ENCODE results near the gene UBXN6. TPM values are rescaled to one million over a fixed set of nuclear protein-coding genes. Genes with fewer than 3 reads are reported as not detected.

UBXN6 gene
- total RNA-seq, 1 donor from 2014 or later: 89.8 TPM

- H3K27me3 ChIP-seq (ENCODE audit: control insufficient read depth in 3 of 3, insufficient read depth in 3 of 3, low read length in 3 of 3): no peaks in the 10 kb centered on the region
- H3K4me3 ChIP-seq (ENCODE audit: low read length in 3 of 3): no peak overlapping the region
- H3K4me1 ChIP-seq (ENCODE audit: control insufficient read depth in 3 of 3, insufficient read depth in 3 of 3, low read length in 3 of 3): peaks cover 8 to 19% (median 15%) of the 10 kb centered on the region in 3 donors
- H3K27ac ChIP-seq (ENCODE audit: low read depth, low read length): no peak overlapping the region
- no peaks in the 10 kb centered on the region for H3K9me3 ChIP-seq (ENCODE audit: control insufficient read depth in 3 of 3, low read length in 3 of 3)
- H3K9ac ChIP-seq (ENCODE audit: low read depth in 1 of 3, low read length in 3 of 3): no peak overlapping the region
- peaks cover 19 to 28% (median 21%) of the 10 kb centered on the region in 3 donors for H3K36me3 ChIP-seq (ENCODE audit: control insufficient read depth in 3 of 3, insufficient read depth in 3 of 3, low read length in 3 of 3)
Measured at GRCh38 chr19:4477034-4477801, 19.6 kb upstream of the UBXN6 start.

- Histone ChIP-seq H3K9ac (ENCODE audit: low read depth in 1 of 3, low read length in 3 of 3) (peak overlapping the region in 2 of 3 donors; percentile 23 to 45), H3K36me3 (ENCODE audit: control insufficient read depth in 3 of 3, insufficient read depth in 3 of 3, low read length in 3 of 3) (peaks cover 18 to 25% (median 19%) of the 10 kb centered on the region in 3 donors), H3K9me3 (ENCODE audit: control insufficient read depth in 3 of 3, low read length in 3 of 3) (no peaks in the 10 kb centered on the region), H3K27me3 (ENCODE audit: control insufficient read depth in 3 of 3, insufficient read depth in 3 of 3, low read length in 3 of 3) (no peaks in the 10 kb centered on the region), H3K27ac (ENCODE audit: low read depth, low read length) (no peak overlapping the region), H3K4me3 (ENCODE audit: low read length in 3 of 3) (peak overlapping the region in 1 of 3 donors; percentile 48), H3K4me1 (ENCODE audit: control insufficient read depth in 3 of 3, insufficient read depth in 3 of 3, low read length in 3 of 3) (peaks cover 8 to 25% (median 19%) of the 10 kb centered on the region in 3 donors)
Measured at GRCh38 chr19:4474514-4475022, 17.0 kb upstream of the UBXN6 start.

- peak overlapping the region in 1 of 3 donors; percentile 48 for H3K4me3 ChIP-seq (ENCODE audit: low read length in 3 of 3)
- peaks cover 18 to 24% (median 19%) of the 10 kb centered on the region in 3 donors for H3K36me3 ChIP-seq (ENCODE audit: control insufficient read depth in 3 of 3, insufficient read depth in 3 of 3, low read length in 3 of 3)
- peaks cover 8 to 25% (median 19%) of the 10 kb centered on the region in 3 donors for H3K4me1 ChIP-seq (ENCODE audit: control insufficient read depth in 3 of 3, insufficient read depth in 3 of 3, low read length in 3 of 3)
- H3K9me3 ChIP-seq (ENCODE audit: control insufficient read depth in 3 of 3, low read length in 3 of 3): no peaks in the 10 kb centered on the region
- H3K27ac ChIP-seq (ENCODE audit: low read depth, low read length): peak overlapping the region; percentile 19
- H3K9ac ChIP-seq (ENCODE audit: low read depth in 1 of 3, low read length in 3 of 3): peak overlapping the region; percentile 10 to 45 (median 23)
- H3K27me3 ChIP-seq (ENCODE audit: control insufficient read depth in 3 of 3, insufficient read depth in 3 of 3, low read length in 3 of 3): no peaks in the 10 kb centered on the region
Measured at GRCh38 chr19:4473763-4474513, 16.3 kb upstream of the UBXN6 start.

- no peaks in the 10 kb centered on the region for H3K27me3 ChIP-seq (ENCODE audit: control insufficient read depth in 3 of 3, insufficient read depth in 3 of 3, low read length in 3 of 3)
- H3K27ac ChIP-seq (ENCODE audit: low read depth, low read length): peak overlapping the region; percentile 40
- peak overlapping the region; percentile 70 to 75 (median 74) for H3K4me3 ChIP-seq (ENCODE audit: low read length in 3 of 3)
- peaks cover 8 to 25% (median 19%) of the 10 kb centered on the region in 3 donors for H3K4me1 ChIP-seq (ENCODE audit: control insufficient read depth in 3 of 3, insufficient read depth in 3 of 3, low read length in 3 of 3)
- H3K9me3 ChIP-seq (ENCODE audit: control insufficient read depth in 3 of 3, low read length in 3 of 3): no peaks in the 10 kb centered on the region
- H3K36me3 ChIP-seq (ENCODE audit: control insufficient read depth in 3 of 3, insufficient read depth in 3 of 3, low read length in 3 of 3): peaks cover 14 to 20% (median 16%) of the 10 kb centered on the region in 3 donors
- H3K9ac ChIP-seq (ENCODE audit: low read depth in 1 of 3, low read length in 3 of 3): peak overlapping the region; percentile 76 to 87 (median 82)
Measured at GRCh38 chr19:4473011-4473762, 15.6 kb upstream of the UBXN6 start.

- peak within 1 kb of the TSS; percentile 85 to 87 (median 86) for H3K4me3 ChIP-seq (ENCODE audit: low read length in 3 of 3)
- H3K9me3 ChIP-seq (ENCODE audit: control insufficient read depth in 3 of 3, low read length in 3 of 3): no peaks in the 10 kb centered on the region
- H3K27me3 ChIP-seq (ENCODE audit: control insufficient read depth in 3 of 3, insufficient read depth in 3 of 3, low read length in 3 of 3): no peaks in the 10 kb centered on the region
- peak within 1 kb of the TSS; percentile 88 to 89 (median 88) for H3K9ac ChIP-seq (ENCODE audit: low read depth in 1 of 3, low read length in 3 of 3)
- H3K36me3 ChIP-seq (ENCODE audit: control insufficient read depth in 3 of 3, insufficient read depth in 3 of 3, low read length in 3 of 3): peaks cover 12 to 17% (median 16%) of the 10 kb centered on the region in 3 donors
- peaks cover 8 to 25% (median 19%) of the 10 kb centered on the region in 3 donors for H3K4me1 ChIP-seq (ENCODE audit: control insufficient read depth in 3 of 3, insufficient read depth in 3 of 3, low read length in 3 of 3)
- peak within 1 kb of the TSS; percentile 95 for H3K27ac ChIP-seq (ENCODE audit: low read depth, low read length)
Measured at GRCh38 chr19:4472174-4472974, 14.8 kb upstream of the UBXN6 start, which contains the start of gene HDGFL2. Gene HDGFL2 (plus strand): TSS chr19:4472297. CDS start chr19:4472351, 54 bp downstream.

GRCh38 chr19:4471403-4472173 lies 14.0 kb upstream of the UBXN6 start:
- peak overlapping the region; percentile 95 for H3K27ac ChIP-seq (ENCODE audit: low read depth, low read length)

GRCh38 chr19:4467835-4468234 lies 10.2 kb upstream of the UBXN6 start:
- Histone ChIP-seq H3K27me3 (ENCODE audit: control insufficient read depth in 3 of 3, insufficient read depth in 3 of 3, low read length in 3 of 3) (no peaks in the 10 kb centered on the region), H3K36me3 (ENCODE audit: control insufficient read depth in 3 of 3, insufficient read depth in 3 of 3, low read length in 3 of 3) (no peaks in the 10 kb centered on the region), H3K27ac (ENCODE audit: low read depth, low read length) (no peak overlapping the region), H3K9me3 (ENCODE audit: control insufficient read depth in 3 of 3, low read length in 3 of 3) (no peaks in the 10 kb centered on the region), H3K9ac (ENCODE audit: low read depth in 1 of 3, low read length in 3 of 3) (no peak overlapping the region), H3K4me3 (ENCODE audit: low read length in 3 of 3) (no peak overlapping the region), H3K4me1 (ENCODE audit: control insufficient read depth in 3 of 3, insufficient read depth in 3 of 3, low read length in 3 of 3) (peaks cover 0 to 6% (median 4%) of the 10 kb centered on the region in 3 donors)

More at GRCh38 chr19:4471403-4472173, 14.0 kb upstream of the UBXN6 start:
- H3K9me3 ChIP-seq (ENCODE audit: control insufficient read depth in 3 of 3, low read length in 3 of 3): no peaks in the 10 kb centered on the region
- peak overlapping the region; percentile 88 to 89 (median 88) for H3K9ac ChIP-seq (ENCODE audit: low read depth in 1 of 3, low read length in 3 of 3)
- H3K36me3 ChIP-seq (ENCODE audit: control insufficient read depth in 3 of 3, insufficient read depth in 3 of 3, low read length in 3 of 3): peaks cover 6 to 10% (median 8%) of the 10 kb centered on the region in 3 donors
- H3K27me3 ChIP-seq (ENCODE audit: control insufficient read depth in 3 of 3, insufficient read depth in 3 of 3, low read length in 3 of 3): no peaks in the 10 kb centered on the region
- peak overlapping the region; percentile 85 to 87 (median 86) for H3K4me3 ChIP-seq (ENCODE audit: low read length in 3 of 3)
- H3K4me1 ChIP-seq (ENCODE audit: control insufficient read depth in 3 of 3, insufficient read depth in 3 of 3, low read length in 3 of 3): peaks cover 8 to 25% (median 19%) of the 10 kb centered on the region in 3 donors

- Histone ChIP-seq H3K9ac (ENCODE audit: low read depth in 1 of 3, low read length in 3 of 3) (no peak overlapping the region), H3K4me3 (ENCODE audit: low read length in 3 of 3) (no peak overlapping the region), H3K27me3 (ENCODE audit: control insufficient read depth in 3 of 3, insufficient read depth in 3 of 3, low read length in 3 of 3) (no peaks in the 10 kb centered on the region), H3K27ac (ENCODE audit: low read depth, low read length) (no peak overlapping the region), H3K36me3 (ENCODE audit: control insufficient read depth in 3 of 3, insufficient read depth in 3 of 3, low read length in 3 of 3) (no peaks in the 10 kb centered on the region), H3K4me1 (ENCODE audit: control insufficient read depth in 3 of 3, insufficient read depth in 3 of 3, low read length in 3 of 3) (no peaks in the 10 kb centered on the region), H3K9me3 (ENCODE audit: control insufficient read depth in 3 of 3, low read length in 3 of 3) (no peaks in the 10 kb centered on the region)
Measured at GRCh38 chr19:4464815-4465581, 7.4 kb upstream of the UBXN6 start.

Measured in skeletal muscle tissue (tissue), 4 donors.